NOMO-1 (cell line): ENCODE results near the gene FOXN1.
"Not testable (repeated sequence)": the region's sequence is repeated elsewhere in the genome, so short reads cannot be mapped to it uniquely, and the experiment has no call there.

Source experiments
- DNase-seq, 2 experiments: peaks; one replicate each; lab custom pipeline; 2025; ENCODE audit not compliant: unreplicated experiment in 2 of 2; lab: John Stamatoyannopoulos, UW

FOXN1 gene, protein sequence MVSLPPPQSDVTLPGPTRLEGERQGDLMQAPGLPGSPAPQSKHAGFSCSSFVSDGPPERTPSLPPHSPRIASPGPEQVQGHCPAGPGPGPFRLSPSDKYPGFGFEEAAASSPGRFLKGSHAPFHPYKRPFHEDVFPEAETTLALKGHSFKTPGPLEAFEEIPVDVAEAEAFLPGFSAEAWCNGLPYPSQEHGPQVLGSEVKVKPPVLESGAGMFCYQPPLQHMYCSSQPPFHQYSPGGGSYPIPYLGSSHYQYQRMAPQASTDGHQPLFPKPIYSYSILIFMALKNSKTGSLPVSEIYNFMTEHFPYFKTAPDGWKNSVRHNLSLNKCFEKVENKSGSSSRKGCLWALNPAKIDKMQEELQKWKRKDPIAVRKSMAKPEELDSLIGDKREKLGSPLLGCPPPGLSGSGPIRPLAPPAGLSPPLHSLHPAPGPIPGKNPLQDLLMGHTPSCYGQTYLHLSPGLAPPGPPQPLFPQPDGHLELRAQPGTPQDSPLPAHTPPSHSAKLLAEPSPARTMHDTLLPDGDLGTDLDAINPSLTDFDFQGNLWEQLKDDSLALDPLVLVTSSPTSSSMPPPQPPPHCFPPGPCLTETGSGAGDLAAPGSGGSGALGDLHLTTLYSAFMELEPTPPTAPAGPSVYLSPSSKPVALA

DNA sequence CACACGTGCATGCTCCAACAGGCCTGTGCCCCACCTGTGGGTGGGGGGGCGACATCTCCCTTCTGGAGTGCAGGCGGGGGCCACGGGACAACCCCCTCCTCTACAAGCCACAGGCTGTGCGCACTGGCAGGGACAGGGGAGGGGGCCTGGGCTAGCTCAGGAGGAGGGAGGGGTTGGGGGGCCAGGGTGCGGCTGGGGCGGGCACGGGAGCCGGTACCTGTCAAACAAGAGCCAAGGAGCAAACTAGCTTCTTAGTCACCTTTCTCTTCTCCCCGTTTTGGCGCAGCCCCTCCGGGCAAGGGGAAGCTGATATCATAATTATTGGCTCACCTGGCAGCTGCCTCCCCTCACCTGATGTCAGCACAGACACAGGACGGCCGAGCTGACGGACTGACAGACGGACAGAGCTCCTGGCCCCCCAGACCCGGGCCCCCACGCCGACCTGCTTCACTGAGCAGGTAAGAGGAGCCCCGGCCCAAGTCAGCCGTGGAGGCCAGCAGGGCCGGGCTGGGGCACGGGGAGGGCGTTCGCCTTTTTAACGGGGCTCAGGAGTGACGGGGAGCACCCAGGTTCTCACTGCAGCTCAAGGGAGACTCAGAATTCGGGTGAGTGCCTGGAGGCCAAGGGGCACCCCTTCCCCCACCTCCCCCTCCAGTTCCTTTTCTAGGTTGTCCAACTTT is at the start of gene FOXN1:
Gene FOXN1, plus strand, starts transcription at position 363 of the 680 bp plus-strand sequence. CDS start 17,622 bp downstream, outside the sequence.
- no peak for DNase-seq

DNA sequence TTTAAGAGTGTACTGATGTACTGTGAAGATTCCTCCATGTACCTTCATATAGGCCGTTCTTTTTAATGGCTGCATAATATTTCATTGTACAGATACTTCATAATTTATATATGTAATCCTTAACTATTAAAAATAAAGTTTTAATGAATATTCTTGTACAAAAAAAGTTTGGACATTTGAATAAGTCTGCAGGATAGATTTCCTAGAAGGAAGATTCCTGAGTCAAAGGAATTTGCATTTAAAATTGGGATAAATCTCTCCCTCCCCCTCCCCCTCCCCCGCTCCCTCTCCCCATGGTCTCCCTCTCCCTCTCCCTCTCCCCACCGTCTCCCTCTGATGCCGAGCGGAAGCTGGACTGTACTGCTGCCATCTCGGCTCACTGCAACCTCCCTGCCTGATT is 48.3 kb upstream of the FOXN1 start:
- DNase-seq: no peak

DNA sequence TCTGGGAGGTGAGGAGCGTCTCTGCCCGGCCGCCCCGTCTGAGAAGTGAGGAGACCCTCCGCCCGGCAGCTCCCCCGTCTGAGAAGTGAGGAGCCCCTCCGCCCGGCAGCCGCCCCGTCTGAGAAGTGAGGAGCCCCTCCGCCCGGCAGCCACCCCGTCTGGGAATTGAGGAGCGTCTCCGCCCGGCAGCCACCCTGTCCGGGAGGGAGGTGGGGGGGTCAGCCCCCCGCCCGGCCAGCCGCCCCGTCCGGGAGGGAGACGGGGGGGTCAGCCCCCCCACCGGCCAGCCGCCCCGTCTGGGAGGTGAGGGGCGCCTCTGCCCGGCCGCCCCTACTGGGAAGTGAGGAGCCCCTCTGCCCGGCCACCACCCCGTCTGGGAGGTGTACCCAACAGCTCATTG is 47.3 kb upstream of the FOXN1 start:
- not testable (repeated sequence) for DNase-seq

DNA sequence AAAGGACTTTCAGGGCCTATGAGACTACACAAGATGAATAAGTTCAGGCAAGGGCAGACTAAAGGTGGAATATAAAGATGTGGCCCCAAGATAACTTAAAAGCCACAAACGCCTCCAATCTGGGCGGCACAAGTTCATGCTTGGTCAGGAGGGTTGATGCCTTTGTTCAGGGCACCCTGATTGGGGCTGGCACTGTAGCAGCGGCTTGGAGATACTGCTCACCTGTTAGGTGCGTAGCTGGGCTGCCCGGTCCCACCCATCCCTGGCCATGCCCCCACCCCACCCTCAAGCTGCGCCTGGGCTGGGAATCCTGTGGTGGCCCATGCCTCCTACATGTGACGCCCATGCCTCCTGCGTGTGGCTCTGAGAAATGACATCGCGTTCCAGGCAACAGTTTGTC is 45.2 kb upstream of the FOXN1 start:
- DNase-seq: no peak

DNA sequence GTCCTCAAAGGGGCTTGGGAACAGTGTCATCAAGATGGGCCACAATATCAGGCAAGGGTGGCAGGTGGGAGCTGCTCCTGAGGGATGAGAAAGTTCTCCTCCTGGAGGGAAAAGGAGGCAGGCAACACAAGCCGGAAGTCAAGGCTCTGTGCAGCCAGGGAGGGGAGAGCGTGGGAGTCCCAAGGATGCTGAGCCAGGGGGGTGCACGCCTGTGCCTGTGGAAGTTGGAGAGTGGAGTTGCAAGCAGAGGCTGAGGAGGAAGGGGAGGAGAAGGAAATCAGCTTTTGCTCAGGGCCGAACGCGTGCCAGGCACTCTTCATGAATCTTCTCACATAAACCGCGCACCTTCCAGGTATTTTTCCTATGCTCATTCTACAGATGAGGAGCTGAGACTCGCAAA is 40.1 kb upstream of the FOXN1 start:
- no peak for DNase-seq

DNA sequence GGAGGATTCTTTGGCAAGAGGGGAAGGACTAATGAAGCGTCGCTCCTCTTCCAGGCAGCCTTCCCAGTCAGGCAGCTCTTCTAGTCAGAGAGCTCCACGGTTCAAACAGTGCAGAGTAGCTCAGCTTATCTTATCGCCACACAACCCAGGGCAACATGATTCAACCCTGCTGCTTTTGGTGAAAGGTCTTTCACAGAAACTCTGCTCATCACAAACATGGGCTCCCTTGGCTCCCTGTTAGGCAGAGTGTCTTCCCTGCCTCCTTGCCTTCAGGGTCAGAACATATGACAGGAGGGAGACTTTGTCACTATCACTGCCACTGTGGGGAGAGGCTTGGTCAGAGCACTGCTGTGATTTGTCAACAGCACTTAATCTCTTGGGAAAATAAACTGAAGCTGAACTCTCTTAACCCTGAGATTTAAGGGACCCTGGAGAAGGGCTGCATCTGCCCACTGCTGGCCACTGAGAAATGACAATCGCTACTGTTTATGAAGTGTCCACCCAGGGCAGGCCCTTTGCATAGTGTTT is 39.6 kb upstream of the FOXN1 start:
- DNase-seq: no peak

DNA sequence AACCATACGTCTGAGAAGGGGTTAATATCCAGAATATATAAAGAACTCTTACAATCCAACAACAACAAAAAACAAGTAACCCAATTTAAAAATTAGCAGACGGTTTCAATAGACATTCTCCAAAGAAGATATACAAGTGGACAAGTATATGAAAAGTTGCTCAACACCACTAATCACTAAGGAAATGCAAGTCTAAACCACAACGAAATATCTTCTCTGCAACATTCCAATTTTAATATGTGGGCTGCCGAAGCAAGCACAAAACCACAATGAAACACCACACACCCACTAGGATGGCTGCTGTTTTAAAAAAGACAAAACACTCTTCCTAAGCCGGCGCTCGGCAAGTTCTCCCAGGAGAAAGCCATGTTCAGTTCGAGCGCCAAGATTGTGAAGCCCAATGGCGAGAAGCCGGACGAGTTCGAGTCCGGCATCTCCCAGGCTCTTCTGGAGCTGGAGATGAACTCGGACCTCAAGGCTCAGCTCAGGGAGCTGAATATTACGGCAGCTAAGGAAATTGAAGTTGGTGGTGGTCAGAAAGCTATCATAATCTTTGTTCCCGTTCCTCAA is 38.6 kb upstream of the FOXN1 start:
- DNase-seq: peak; percentile 48 to 83

DNA sequence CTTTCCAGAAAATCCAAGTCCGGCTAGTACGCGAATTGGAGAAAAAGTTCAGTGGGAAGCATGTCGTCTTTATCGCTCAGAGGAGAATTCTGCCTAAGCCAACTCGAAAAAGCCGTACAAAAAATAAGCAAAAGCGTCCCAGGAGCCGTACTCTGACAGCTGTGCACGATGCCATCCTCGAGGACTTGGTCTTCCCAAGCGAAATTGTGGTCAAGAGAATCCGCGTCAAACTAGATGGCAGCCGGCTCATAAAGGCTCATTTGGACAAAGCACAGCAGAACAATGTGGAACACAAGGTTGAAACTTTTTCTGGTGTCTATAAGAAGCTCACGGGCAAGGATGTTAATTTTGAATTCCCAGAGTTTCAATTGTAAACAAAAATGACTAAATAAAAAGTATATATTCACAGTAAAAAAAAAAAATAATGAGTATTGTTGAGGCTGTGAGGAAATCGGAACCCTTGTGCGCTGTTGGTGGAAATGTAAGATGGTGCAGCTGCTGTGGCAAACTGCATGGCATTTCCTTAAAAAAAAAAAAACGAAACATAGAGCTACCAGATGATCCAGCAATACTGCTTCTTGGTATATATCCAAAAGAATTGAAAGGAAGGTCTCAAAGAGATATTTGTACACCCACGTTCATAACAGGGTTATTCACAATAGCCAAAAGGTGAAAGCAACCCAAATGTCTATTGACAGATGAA is 38.0 kb upstream of the FOXN1 start:
- peak in 1 of 2 experiments; percentile 49 for DNase-seq

DNA sequence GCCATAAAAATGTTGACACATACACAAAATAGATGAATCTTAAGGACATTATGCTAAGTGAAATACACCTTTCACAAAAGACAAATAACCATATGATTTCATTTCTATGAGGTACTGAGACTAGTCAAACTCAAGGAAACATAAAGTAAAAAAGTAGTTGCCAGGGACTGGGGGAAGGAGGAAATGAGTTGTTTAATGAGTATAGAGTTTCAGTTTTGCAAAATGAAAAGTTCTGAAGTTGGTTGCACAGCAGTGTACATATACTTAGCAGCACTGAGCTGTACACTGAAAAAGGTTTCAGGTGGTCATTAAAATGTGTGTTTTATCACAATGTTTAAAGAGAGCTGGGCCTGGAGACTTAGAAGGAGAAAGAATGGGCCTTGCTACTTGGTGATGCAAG is 37.4 kb upstream of the FOXN1 start:
- DNase-seq: peak in 1 of 2 experiments; percentile 50

DNA sequence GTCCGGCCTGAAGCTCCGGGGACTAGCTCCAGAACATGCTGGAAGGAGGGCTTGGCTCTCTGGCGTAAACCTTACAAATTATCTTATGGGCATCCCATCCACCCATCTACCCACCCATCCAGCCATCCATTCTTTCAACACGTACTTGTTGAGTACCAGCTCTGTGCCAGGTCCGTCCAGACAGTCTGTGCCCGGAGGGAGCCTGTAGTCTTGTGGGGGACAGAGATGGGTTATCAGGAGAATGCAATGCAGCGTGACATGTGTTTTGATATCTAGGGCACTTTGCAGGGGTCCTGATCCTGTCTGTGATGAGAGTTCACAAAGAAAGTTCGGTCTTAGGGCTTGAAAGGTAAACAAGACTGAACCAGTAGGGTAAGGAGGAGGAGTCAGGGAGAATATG is 36.8 kb upstream of the FOXN1 start:
- DNase-seq: no peak

DNA sequence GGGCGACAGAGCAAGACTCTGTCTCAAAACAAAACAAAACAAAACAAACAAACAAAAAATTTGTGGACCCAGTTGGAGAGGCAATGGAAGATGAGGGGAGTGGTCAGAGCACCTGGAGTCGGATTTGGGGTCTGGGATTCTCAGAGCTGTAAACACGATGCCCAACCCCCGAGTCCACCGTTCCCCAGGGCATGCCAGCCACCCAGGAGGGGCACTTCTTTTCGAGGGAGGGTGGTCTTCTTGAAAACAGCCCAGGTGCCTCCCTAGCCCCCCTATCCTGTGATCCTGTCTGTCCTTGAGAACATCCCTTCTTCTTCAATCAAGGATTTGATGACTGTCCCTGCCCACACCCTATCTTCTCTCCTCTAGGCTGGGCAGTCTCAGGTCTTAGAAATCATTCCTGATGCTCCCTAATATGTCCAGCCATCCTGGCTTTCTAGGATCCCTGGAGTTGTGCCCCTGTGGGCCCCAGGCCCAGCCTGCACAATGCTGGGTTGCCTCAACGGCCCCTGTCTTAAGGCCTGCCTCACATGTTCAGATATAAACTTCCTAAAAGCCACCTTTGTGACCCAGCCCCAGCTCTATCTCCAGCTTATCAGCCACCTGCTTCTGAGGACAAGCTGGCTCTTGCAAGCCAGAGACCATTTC is 35.8 kb upstream of the FOXN1 start:
- no peak for DNase-seq

DNA sequence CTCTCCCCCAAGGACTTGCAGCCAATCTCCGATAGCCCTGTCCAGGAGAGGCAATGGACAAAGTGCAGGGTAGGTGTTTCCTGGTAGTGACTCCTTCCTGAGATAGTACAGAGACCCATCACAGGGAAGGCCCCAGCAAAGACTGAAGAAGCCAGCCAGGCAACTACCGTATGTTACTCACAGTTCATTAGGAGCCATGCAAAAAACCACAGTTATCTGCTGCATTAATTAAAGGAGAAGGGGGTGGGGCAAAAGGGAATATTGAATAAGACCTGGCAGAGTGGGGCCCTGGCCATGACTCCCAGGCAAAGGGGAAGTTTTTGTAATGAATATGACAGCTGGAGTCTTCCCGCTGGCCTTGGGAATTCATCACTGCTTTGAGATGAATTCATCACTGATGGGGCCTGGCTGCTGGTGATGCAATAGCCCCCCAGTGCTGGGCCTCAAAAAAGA is 35.2 kb upstream of the FOXN1 start:
- no peak for DNase-seq

DNA sequence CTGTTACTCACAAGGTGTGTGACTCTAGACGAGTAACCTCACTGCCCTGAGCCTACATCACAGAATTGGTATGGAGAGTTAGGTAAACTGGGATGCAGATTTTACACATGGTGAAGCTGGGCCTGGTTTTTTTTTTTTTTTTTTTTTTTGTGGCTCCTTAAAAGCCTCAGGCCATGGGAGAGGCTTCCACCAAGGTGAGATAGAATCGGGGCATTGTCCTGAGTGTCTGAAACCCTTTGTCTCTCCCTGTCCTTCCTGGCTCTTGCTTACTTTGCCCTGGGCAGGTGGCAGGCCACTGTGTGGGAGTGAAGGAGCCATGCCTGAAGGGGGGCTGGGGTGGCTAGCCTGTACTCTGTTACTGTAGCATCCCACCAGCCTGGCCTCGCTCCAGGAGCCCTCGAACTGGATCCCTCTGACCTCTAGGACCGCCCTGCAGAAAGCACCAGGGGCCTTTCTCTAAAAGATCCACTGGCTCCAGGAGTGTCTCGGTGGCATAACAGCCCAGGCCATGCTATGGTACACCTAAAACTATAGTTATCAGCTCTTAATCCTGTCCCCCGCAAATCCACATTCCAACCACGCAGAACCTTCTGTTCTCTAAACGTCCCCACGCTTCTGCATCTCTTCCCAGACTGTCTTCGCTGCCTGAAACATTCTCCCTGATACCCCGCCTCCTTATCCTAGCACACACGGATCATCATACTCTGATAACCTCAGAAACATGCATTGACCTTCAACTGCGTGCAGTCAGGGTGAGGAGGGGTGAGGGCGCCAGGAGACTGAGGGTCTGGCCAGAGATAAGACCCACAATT is 34.4 kb upstream of the FOXN1 start:
- no peak for DNase-seq

DNA sequence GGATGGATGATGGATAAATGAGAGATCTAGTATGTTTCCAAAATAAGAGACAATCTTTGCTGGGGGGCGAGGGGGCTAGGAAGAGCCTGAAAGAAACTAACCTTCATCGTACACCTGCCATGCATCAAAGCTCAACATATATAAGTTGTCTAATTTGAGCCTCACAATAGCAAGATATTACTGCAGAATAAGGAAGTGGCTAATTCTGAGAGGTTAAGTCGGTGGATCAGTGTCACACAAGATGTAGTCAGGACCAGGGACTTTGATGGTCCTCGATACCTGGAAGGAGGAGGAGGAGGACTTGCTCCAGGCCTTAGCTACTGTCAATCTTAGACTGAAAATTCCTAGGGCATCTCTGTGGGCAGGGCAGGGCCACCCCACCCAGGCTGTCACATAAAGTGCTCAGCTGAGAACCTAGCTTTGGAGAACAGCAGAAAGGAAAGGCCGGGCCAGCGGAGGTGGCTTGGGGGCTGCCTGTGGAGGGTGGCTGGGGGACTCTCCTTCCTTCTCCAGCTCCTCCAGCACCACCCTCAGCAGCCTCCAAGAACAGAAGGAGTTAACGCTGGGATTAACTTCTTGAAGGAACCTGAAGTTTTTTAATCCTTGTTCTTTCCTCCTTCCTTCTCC is 33.2 kb upstream of the FOXN1 start:
- DNase-seq: no peak

DNA sequence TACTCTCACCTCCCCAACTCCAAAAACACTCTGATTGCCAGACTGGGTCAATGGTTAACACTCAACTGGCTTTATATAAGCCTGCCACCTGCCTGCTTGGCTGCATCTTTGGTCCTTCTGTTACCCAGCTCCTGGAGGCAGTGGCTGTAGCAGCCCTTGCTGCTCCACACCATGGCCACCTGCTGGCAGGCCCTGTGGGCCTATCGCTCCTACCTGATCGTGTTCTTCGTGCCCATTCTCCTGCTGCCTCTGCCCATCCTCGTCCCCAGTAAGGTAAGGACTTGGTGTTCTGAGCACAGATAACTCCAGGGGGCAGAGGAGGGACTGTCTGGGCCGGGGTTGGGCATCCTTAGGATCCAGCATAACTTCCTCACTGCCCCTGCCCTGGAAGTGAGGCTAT is 32.6 kb upstream of the FOXN1 start, which contains the start of gene SLC13A2:
Gene SLC13A2, plus strand, starts transcription at position 103 of the 400 bp plus-strand sequence. Its CDS starts 69 bp downstream, at position 172.
- DNase-seq: no peak

DNA sequence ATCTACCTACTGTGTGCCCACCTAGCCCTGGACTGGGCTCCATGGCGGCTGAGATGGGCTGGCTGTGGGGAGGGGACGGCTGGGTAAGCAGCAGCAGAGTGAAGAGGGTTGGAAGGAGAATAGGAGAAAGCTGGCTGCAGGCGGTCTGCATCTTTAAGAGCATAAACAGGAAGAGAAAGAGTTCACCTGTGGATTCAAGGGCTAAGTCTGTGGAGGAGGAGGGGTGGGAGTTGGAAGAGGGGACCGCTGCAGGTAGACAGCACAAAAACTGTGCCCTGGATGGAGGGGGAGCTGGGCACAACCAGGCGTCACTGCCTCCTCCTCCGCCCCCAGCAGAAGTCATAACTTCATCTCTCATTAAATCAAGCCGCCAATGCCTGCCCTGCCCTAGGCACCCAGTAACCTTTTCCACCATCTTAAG is 32.0 kb upstream of the FOXN1 start:
- no peak for DNase-seq

DNA sequence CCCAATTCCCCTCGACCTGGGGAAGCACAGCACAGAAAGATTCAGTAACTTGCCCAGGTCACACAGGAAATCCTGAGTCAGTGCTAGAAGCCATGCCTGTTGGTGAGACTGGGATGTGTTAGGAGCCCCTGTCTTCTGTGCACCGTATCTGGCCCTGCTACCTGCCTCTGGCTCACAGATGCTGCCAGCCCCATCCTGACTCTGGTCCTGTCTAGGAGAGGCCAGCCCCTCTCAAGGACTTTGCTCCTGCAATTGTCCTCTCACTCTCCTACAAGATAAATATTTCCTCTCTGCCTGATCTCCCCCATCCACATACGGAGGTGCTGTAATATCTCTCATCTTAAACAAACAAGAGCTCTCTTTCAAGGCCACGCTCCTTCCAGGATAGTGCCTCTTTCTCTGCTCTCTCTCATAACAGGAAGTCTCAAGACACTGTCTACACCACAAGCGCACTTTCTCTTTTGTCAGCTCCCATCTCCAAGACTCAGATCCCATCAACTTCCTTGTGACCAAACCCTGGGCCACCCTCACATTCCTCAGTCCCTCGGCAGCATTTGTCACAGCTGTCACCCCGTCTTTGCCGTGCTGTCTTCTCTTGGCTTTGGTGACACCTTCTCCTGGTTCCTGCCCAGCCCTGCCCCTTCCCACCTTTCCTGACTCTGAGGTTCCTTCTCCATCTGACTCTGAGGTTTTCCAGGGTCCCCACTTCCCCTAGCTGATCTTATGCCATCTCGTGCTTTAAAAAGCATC is 30.8 kb upstream of the FOXN1 start:
- DNase-seq: peak in 1 of 2 experiments; percentile 16
